HepG2 (cell line): ENCODE data around the gene INF2. TPM values are rescaled to one million over a fixed set of nuclear protein-coding genes. Genes with fewer than 3 reads are reported as not detected.
A peak's percentile ranks its signal among the peaks of the same experiment; 100 is the strongest.

ENCODE experiments used
- ATF5 ChIP-seq: sonication (generic); formaldehyde crosslinking; IDR thresholded peaks from 2 replicates; pipeline ENCODE4 v1.4.0; 2020; ENCODE audit warnings: mild to moderate bottlenecking, low read depth, missing genetic modification reagents
- CBX1 ChIP-seq: IDR thresholded peaks from one replicate; pipeline ENCODE4 v1.6.1; 2016; ENCODE audit warnings: antibody characterized with exemption, low read depth
- CSRNP1 ChIP-seq: sonication (generic); formaldehyde crosslinking; IDR thresholded peaks from 2 replicates; pipeline ENCODE4 v1.8.1; 2023; ENCODE audit warnings: mild to moderate bottlenecking, missing genetic modification reagents
- DPF2 ChIP-seq: sonication (generic); formaldehyde crosslinking; IDR thresholded peaks from 2 replicates; pipeline ENCODE4 v1.4.0; 2020; ENCODE audit warnings: mild to moderate bottlenecking, low read depth, missing genetic modification reagents, borderline replicate concordance
- HOMEZ ChIP-seq: IDR thresholded peaks from 2 replicates; pipeline ENCODE4 v1.6.1; 2016; ENCODE audit warnings: low read depth
- MATR3 ChIP-seq: sonication (generic); formaldehyde crosslinking; IDR thresholded peaks from 2 replicates; pipeline ENCODE4 v1.4.0; 2020; ENCODE audit warnings: missing genetic modification reagents
- PAWR ChIP-seq: sonication (generic); formaldehyde crosslinking; IDR thresholded peaks from 2 replicates; pipeline ENCODE4 v1.4.0; 2020; ENCODE audit warnings: missing genetic modification reagents, mild to moderate bottlenecking, borderline replicate concordance
- SAP130 ChIP-seq: IDR thresholded peaks from 2 replicates; pipeline ENCODE4 v1.6.1; 2016; ENCODE audit warnings: low read depth
- SRF ChIP-seq: IDR thresholded peaks from 2 replicates; pipeline ENCODE4 v1.6.1; 2011; ENCODE audit warnings: mild to moderate bottlenecking, low read depth, low read length, moderate library complexity
- ZBTB4 ChIP-seq: sonication (generic); formaldehyde crosslinking; IDR thresholded peaks from 2 replicates; pipeline ENCODE4 v1.4.0; 2020; ENCODE audit warnings: missing genetic modification reagents, mild to moderate bottlenecking, borderline replicate concordance
- ZNF180 ChIP-seq: sonication (generic); formaldehyde crosslinking; IDR thresholded peaks from 2 replicates; pipeline ENCODE4 v1.4.0; 2020; ENCODE audit warnings: low read depth, missing genetic modification reagents, borderline replicate concordance
- ZNF230 ChIP-seq: sonication (generic); formaldehyde crosslinking; IDR thresholded peaks from 2 replicates; pipeline ENCODE4 v1.4.0; 2020; ENCODE audit warnings: mild to moderate bottlenecking, missing genetic modification reagents
- ZNF367 ChIP-seq: sonication (generic); formaldehyde crosslinking; IDR thresholded peaks from 2 replicates; pipeline ENCODE4 v1.4.0; 2020; ENCODE audit warnings: missing genetic modification reagents, borderline replicate concordance
- ZNF414 ChIP-seq: sonication (generic); formaldehyde crosslinking; IDR thresholded peaks from 2 replicates; pipeline ENCODE4 v1.5.0; 2020; ENCODE audit warnings: missing genetic modification reagents
- ZNF644 ChIP-seq: IDR thresholded peaks from 2 replicates; pipeline ENCODE4 v1.6.1; 2016; ENCODE audit warnings: low read depth
- ZNF747 ChIP-seq: sonication (generic); formaldehyde crosslinking; IDR thresholded peaks from 2 replicates; pipeline ENCODE4 v1.8.1; 2023; ENCODE audit warnings: missing genetic modification reagents, mild to moderate bottlenecking, borderline replicate concordance
- ZXDC ChIP-seq: sonication (generic); formaldehyde crosslinking; IDR thresholded peaks from 2 replicates; pipeline ENCODE4 v1.5.0; 2020; ENCODE audit warnings: mild to moderate bottlenecking, missing genetic modification reagents
- polyA plus RNA-seq, 8 experiments: library from polyadenylated mRNA; depleted of rRNA in 3 of 8; stranded (reverse) in 7 of 8; unstranded in 1 of 8; fragments of >200 nt; fragmentation: Illumina TruSeq in 4 of 8; extraction: Trizol in 4 of 8; gene quantifications; 2 replicates each; pipeline versions ENCODE4 v1.2.1 to v1.2.3, GENCODE V29; 2011 to 2016; ENCODE audit warnings: low read depth in 4 of 8, missing spikeins in 1 of 8, mixed read lengths in 1 of 8; ENCODE audit not compliant: insufficient read depth in 1 of 8
- total RNA-seq, 5 experiments: library from RNA; depleted of rRNA; stranded (reverse); fragments of >200 nt; fragmentation: Illumina TruSeq; extraction: Trizol; gene quantifications; 2 replicates each; pipeline ENCODE4 v1.2.3, GENCODE V29; 2016; ENCODE audit warnings: low read depth in 1 of 5

The INF2 gene
- total and polyA plus RNA-seq, 2 of the 13 experiments (the other 11 are each of a cell fraction or from before 2014, with no cell fraction given), result 16.4 to 26.4 TPM

- peak; percentile 69; the same call in 1 of the 2 replicates for TF ChIP-seq ZNF747
- no peak for TF ChIP-seq MATR3
- peak; percentile 66; the same call in 1 of the 2 replicates for TF ChIP-seq HOMEZ
- TF ChIP-seq SRF, result no peak
- TF ChIP-seq CBX1, result peak; percentile 41
- TF ChIP-seq ZNF180 (CRISPR knock-in tag), result no peak
- TF ChIP-seq ZNF230 (CRISPR knock-in tag), result no peak
- TF ChIP-seq DPF2 (CRISPR knock-in tag), result peak; percentile 66; the same call in 1 of the 2 replicates
- TF ChIP-seq ATF5 (CRISPR knock-in tag), result no peak
- peak; percentile 38; the same call in 1 of the 2 replicates for TF ChIP-seq ZNF644 (CRISPR knock-in tag)
- TF ChIP-seq ZBTB4, result no peak
- TF ChIP-seq ZNF367, result no peak
- no peak for TF ChIP-seq ZXDC (CRISPR knock-in tag)
- TF ChIP-seq PAWR (CRISPR knock-in tag), result no peak
- TF ChIP-seq CSRNP1 (CRISPR knock-in tag), result no peak
- peak; percentile 77 for TF ChIP-seq SAP130
- 0 out of 2 replicates have a peak, but pooled peaks have one; percentile 42 for TF ChIP-seq ZNF414 (CRISPR knock-in tag)
These were observed 59.8 kb downstream of the INF2 start (continued) for GRCh38 chr14:104749111-104749649.
